RWPE1 (cell line): ENCODE results near the gene MALL.
"Not testable (repeated sequence)": the region's sequence is repeated elsewhere in the genome, so short reads cannot be mapped to it uniquely, and the experiment has no call there.

Experiments
- CTCF ChIA-PET: fragments of 350-600 bp; sonication (Branson Sonifier 250); formaldehyde crosslinking; extraction: SDS; loops from one replicate; lab custom pipeline; 2021; lab: Yijun Ruan, JAX
- POLR2A ChIA-PET: fragments of 400-600 bp; formaldehyde crosslinking; extraction: SDS; loops from one replicate; lab custom pipeline; 2020; ENCODE audit warnings: antibody characterized with exemption; ENCODE audit not compliant: low non-redundant PET; lab: Yijun Ruan, JAX
- DNase-seq: peaks from one replicate; pipeline ENCODE4 v3.0.0; 2012; ENCODE audit warnings: low spot score
- H3K27ac ChIP-seq: fragments of 450-650 bp; 2 replicates; pipeline ENCODE4 v1.5.1; 2017
- CTCF ChIP-seq: fragments of 450-650 bp; conservative IDR thresholded peaks from 2 replicates; pipeline ENCODE4 v1.5.1; 2017; ENCODE audit warnings: low read depth, mild to moderate bottlenecking

The MALL gene

DNA sequence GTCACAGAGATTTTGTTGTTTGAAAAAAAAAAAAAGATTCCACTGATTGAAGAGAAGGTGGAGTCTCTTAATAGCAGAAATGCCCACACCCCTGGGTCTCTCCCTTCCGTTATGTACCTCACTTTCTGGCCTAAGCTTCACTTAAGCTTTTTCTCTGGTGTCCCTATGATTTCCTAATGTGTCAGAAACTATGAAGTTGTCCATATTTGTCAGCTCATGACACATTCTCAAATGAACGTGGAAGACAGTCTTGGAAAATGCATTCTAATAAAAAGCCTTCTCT, 5.4 kb upstream of the MALL start:
- TF ChIP-seq CTCF: no peak
- no peak for DNase-seq
- no peak overlapping the region for H3K27ac ChIP-seq
- CTCF ChIA-PET: no interaction called here
- POLR2A ChIA-PET: no interaction called here

- ChIA-PET POLR2A (no interaction called here), CTCF (no interaction called here)
- H3K27ac ChIP-seq: no peak overlapping the region
- TF ChIP-seq CTCF: no peak
- no peak for DNase-seq
Measured at GRCh38 chr2:110120171-110121051, 4.8 kb upstream of the MALL start.

GRCh38 chr2:110116033-110116710, 550 bp upstream of the MALL start:
- DNase-seq: no peak
- peak; percentile 20; the same call in 1 of the 2 replicates for TF ChIP-seq CTCF
- POLR2A ChIA-PET: interaction anchor here (0.6 to 0.8 kb wide), 3 partner anchors 10 to 41 kb away, joined by 3 to 4 read pairs (median 3); no protein-coding TSS in a partner anchor
- CTCF ChIA-PET: interaction anchor here (1.2 to 1.5 kb wide), 2 partner anchors 10 to 41 kb away, joined by 5 to 6 read pairs; no protein-coding TSS in a partner anchor
- H3K27ac ChIP-seq: peak overlapping the region; percentile 71

DNA sequence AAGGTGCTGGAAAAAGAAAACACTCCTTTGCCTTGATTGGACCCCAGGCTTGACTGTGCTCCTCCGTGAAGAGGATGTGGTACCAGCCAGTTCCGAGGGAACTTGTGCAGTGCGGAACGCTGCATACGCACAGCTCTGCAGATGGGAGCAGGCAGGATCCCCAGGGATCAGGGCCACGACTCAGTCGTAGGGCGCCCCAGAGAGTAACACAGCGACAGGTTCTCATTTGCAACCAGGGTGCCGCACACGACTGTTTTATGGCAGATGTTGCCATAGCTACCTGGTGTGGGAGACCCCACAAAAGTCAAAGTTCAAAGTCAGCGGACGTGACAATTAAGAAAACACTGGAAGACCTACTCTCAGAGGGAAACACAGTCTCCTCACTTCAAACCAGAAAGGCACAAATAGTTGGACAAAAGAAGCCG, 779 bp downstream of the MALL start:
- TF ChIP-seq CTCF: no peak
- peak overlapping the region; percentile 71 for H3K27ac ChIP-seq
- ChIA-PET POLR2A (no interaction called here), CTCF (interaction anchor here (0.6 to 1.0 kb wide), 2 partner anchors 9 to 19 kb away, joined by 3 to 8 read pairs; no protein-coding TSS in a partner anchor)
- DNase-seq: no peak

DNA sequence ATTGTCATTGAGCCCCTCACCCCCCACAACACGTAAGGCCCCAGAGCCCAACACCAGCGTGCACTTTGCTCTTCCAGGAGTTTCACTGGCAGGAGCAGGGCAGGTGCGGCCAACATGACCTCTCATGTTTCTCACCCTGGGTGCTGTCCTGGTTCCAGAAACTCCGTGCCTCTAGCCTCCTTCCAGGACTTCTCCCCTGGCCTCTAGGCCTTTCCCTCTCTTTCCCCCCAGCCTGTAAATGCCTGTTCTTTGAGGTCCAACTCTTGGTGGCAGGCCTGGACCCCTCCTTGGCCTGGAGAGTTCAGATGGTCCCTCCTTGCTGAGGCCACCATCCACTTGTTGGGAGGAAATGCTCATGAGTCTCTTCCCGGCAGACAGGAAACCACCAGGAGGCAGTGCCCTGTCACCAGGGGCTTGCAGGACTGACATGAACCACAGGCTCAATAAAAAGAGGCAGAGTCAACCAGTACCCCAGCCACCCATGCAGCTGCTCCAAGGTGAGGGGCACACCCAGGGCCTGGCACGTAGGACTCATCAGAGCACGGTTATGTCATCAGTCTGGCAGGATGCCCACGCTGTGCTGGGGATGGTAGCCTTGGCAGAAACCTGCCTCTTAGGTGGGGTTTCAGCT, 1.5 kb downstream of the MALL start:
- TF ChIP-seq CTCF: no peak
- peak; percentile 61 for DNase-seq
- CTCF ChIA-PET: interaction anchor here (0.6 to 1.0 kb wide), 3 partner anchors 8 to 18 kb away, joined by 3 to 8 read pairs (median 3); no protein-coding TSS in a partner anchor
- POLR2A ChIA-PET: no interaction called here
- peak overlapping the region; percentile 71 for H3K27ac ChIP-seq

GRCh38 chr2:110108291-110108690, 7.3 kb downstream of the MALL start:
- DNase-seq, POLR2A ChIA-PET, H3K27ac ChIP-seq: not testable (repeated sequence)
- CTCF ChIA-PET: interaction anchor here (1.1 kb wide), 1 partner anchor 48 kb away, joined by 5 read pairs; no protein-coding TSS in a partner anchor
